H1 (cell line): ENCODE measurements around the gene MTIF3. TPM values are rescaled to one million over a fixed set of nuclear protein-coding genes. Genes with fewer than 3 reads are reported as not detected.

Experiments used
- CTCF ChIA-PET: fragments of 300-600 bp; sonication (Branson Sonifier 250); formaldehyde crosslinking; loops from one replicate; lab custom pipeline; 2021; ENCODE audit not compliant: partially characterized antibody; lab: Charles Lee
- POLR2A ChIA-PET: fragments of 300-600 bp; sonication (Branson Sonifier 250); formaldehyde crosslinking; loops from one replicate; lab custom pipeline; 2021; ENCODE audit warnings: inconsistent platforms; ENCODE audit not compliant: partially characterized antibody; lab: Charles Lee
- DNase-seq, 2 experiments: peaks; one replicate each; pipeline versions ENCODE4 v3.0.0 to v3.0.0-alpha.2; 2010 to 2022; ENCODE audit warnings: low spot score in 2 of 2, low read depth in 1 of 2, mixed read lengths in 1 of 2
- FAIRE-seq: peaks from 2 replicates; lab custom pipeline; 2011; peaks lifted over from hg19 to GRCh38; lab: Jason Lieb, UNC
- H2AFZ ChIP-seq: 2 replicates; pipeline ENCODE4 v1.8.1; 2012; ENCODE audit warnings: low read length, inconsistent platforms
- H2AK5ac ChIP-seq: 2 replicates; pipeline ENCODE4 v1.6.1; 2013; ENCODE audit warnings: low read depth, low read length
- H2BK120ac ChIP-seq: replicated peaks from 2 replicates; pipeline ENCODE3; 2013; ENCODE audit warnings: low read depth, low read length, inconsistent platforms
- H2BK12ac ChIP-seq: 2 replicates; pipeline ENCODE4 v1.6.1; 2013; ENCODE audit warnings: low read depth, low read length
- H2BK15ac ChIP-seq: 2 replicates; pipeline ENCODE4 v1.6.1; 2013; ENCODE audit warnings: low read length
- H2BK20ac ChIP-seq: 2 replicates; pipeline ENCODE4 v1.6.1; 2013; ENCODE audit warnings: low read length
- H2BK5ac ChIP-seq: 2 replicates; pipeline ENCODE4 v1.6.1; 2013; ENCODE audit warnings: low read depth, low read length
- H3K14ac ChIP-seq: 2 replicates; pipeline ENCODE4 v1.6.1; 2013; ENCODE audit warnings: inconsistent platforms; ENCODE audit not compliant: insufficient read length
- H3K18ac ChIP-seq: 2 replicates; pipeline ENCODE4 v1.6.1; 2013; ENCODE audit warnings: low read length; ENCODE audit errors: extremely low read depth
- H3K23ac ChIP-seq: 2 replicates; pipeline ENCODE4 v1.6.1; 2013; ENCODE audit warnings: inconsistent platforms; ENCODE audit not compliant: insufficient read length
- H3K23me2 ChIP-seq: 2 replicates; pipeline ENCODE4 v1.6.1; 2013; ENCODE audit warnings: low read depth, low read length
- H3K27ac ChIP-seq: 2 replicates; pipeline ENCODE4 v1.6.1; 2011; ENCODE audit warnings: low read depth, low read length, inconsistent platforms
- H3K27me3 ChIP-seq, 4 experiments: replicated peaks in 1 of 4; 1 replicate in 1 of 4; 2 replicates in 3 of 4; pipeline versions ENCODE4 v1.6.1 to v1.8.1; 2011 to 2013; ENCODE audit warnings: low read length in 3 of 4, mild to moderate bottlenecking in 3 of 4, inconsistent platforms in 2 of 4, mixed read lengths in 2 of 4, moderate library complexity in 1 of 4; ENCODE audit not compliant: control insufficient read depth in 3 of 4, insufficient read depth in 3 of 4; ENCODE audit errors: extremely low read depth in 1 of 4
- H3K36me3 ChIP-seq, 4 experiments: 2 replicates each; pipeline versions ENCODE4 v1.6.1 to v1.8.1; 2011 to 2013; ENCODE audit warnings: mild to moderate bottlenecking in 4 of 4, low read length in 3 of 4, moderate library complexity in 2 of 4, control low read depth in 1 of 4, inconsistent platforms in 1 of 4; ENCODE audit not compliant: insufficient read depth in 4 of 4, control insufficient read depth in 2 of 4
- H3K4ac ChIP-seq: replicated peaks from 2 replicates; pipeline ENCODE3; 2013; ENCODE audit warnings: low read length, low read depth, mixed read lengths, inconsistent platforms; ENCODE audit not compliant: insufficient read length
- H3K4me1 ChIP-seq, 4 experiments: replicated peaks in 1 of 4; 1 replicate in 1 of 4; 2 replicates in 3 of 4; pipeline versions ENCODE4 v1.6.1 to v1.8.1; 2011 to 2013; ENCODE audit warnings: low read length in 3 of 4, inconsistent platforms in 2 of 4, mixed read lengths in 1 of 4; ENCODE audit not compliant: insufficient read depth in 4 of 4, control insufficient read depth in 3 of 4
- H3K4me2 ChIP-seq, 2 experiments: 2 replicates each; pipeline versions ENCODE4 v1.6.1 to v1.8.1; 2011 to 2013; ENCODE audit warnings: low read depth in 2 of 2, low read length in 2 of 2, control low read depth in 1 of 2, inconsistent platforms in 1 of 2, mild to moderate bottlenecking in 1 of 2; ENCODE audit not compliant: insufficient read depth in 1 of 2
- H3K4me3 ChIP-seq, 4 experiments: fragments of 200-600, 300-600 bp in 1 of 4; sonication (generic), shearing (Covaris generic), sonication (Bioruptor Twin) in 1 of 4; 2 replicates each; pipeline versions ENCODE4 v1.5.1 to v1.8.1; 2011 to 2016; ENCODE audit warnings: low read length in 4 of 4, low read depth in 3 of 4, control low read depth in 2 of 4, inconsistent platforms in 2 of 4, mild to moderate bottlenecking in 2 of 4, mixed read lengths in 1 of 4, moderate library complexity in 1 of 4; ENCODE audit not compliant: insufficient read depth in 2 of 4; ENCODE audit errors: extremely low read depth in 1 of 4
- H3K56ac ChIP-seq: replicated peaks from 2 replicates; pipeline ENCODE3; 2013; ENCODE audit warnings: low read depth, mild to moderate bottlenecking, mixed read lengths, low read length, inconsistent platforms; ENCODE audit not compliant: insufficient read length
- H3K79me1 ChIP-seq: 2 replicates; pipeline ENCODE4 v1.6.1; 2013; ENCODE audit warnings: low read depth, low read length, control low read depth
- H3K79me2 ChIP-seq, 2 experiments: 2 replicates each; pipeline versions ENCODE4 v1.6.1 to v1.8.1; 2012 to 2013; ENCODE audit warnings: low read length in 2 of 2, mild to moderate bottlenecking in 2 of 2, inconsistent platforms in 1 of 2; ENCODE audit not compliant: insufficient read depth in 2 of 2, control insufficient read depth in 1 of 2
- H3K9ac ChIP-seq, 4 experiments: replicated peaks in 1 of 4; 1 replicate in 1 of 4; 2 replicates in 3 of 4; pipeline versions ENCODE4 v1.6.1 to v1.8.1; 2011 to 2013; ENCODE audit warnings: low read depth in 3 of 4, low read length in 3 of 4, control low read depth in 2 of 4, mild to moderate bottlenecking in 2 of 4, moderate library complexity in 2 of 4, inconsistent platforms in 1 of 4; ENCODE audit errors: extremely low read depth in 1 of 4
- H3K9me3 ChIP-seq, 2 experiments: 2 replicates each; pipeline versions ENCODE4 v1.6.1 to v1.8.1; 2012 to 2013; ENCODE audit warnings: mild to moderate bottlenecking in 2 of 2, moderate library complexity in 2 of 2, control low read depth in 1 of 2, inconsistent platforms in 1 of 2, low read depth in 1 of 2, low read length in 1 of 2, mixed read lengths in 1 of 2; ENCODE audit not compliant: insufficient read depth in 2 of 2
- H4K20me1 ChIP-seq, 2 experiments: replicated peaks in 1 of 2; 2 replicates each; pipeline versions ENCODE3 to v1.8.1; 2011 to 2013; ENCODE audit warnings: inconsistent platforms in 2 of 2, low read length in 2 of 2, mild to moderate bottlenecking in 1 of 2; ENCODE audit not compliant: insufficient read depth in 2 of 2, control insufficient read depth in 1 of 2
- H4K5ac ChIP-seq: 2 replicates; pipeline ENCODE4 v1.6.1; 2013; ENCODE audit warnings: low read length, low read depth, mixed read lengths, inconsistent platforms; ENCODE audit not compliant: insufficient read length
- H4K8ac ChIP-seq: 2 replicates; pipeline ENCODE4 v1.8.0; 2013; ENCODE audit warnings: mild to moderate bottlenecking, moderate library complexity, low read length, inconsistent platforms; ENCODE audit not compliant: insufficient read depth; ENCODE audit errors: extremely low read depth
- H4K91ac ChIP-seq: replicated peaks from 2 replicates; pipeline ENCODE3; 2013; ENCODE audit warnings: low read length, mixed read lengths, inconsistent platforms; ENCODE audit not compliant: insufficient read length
- ATF3 ChIP-seq: IDR thresholded peaks from 2 replicates; pipeline ENCODE4 v1.6.1; 2011; ENCODE audit warnings: low read depth, mild to moderate bottlenecking, low read length; ENCODE audit not compliant: insufficient read depth
- BRCA1 ChIP-seq: IDR thresholded peaks from 2 replicates; pipeline ENCODE4 v1.6.1; 2012; ENCODE audit warnings: low read depth, low read length, improper control_type of control experiment
- CREB1 ChIP-seq: IDR thresholded peaks from 2 replicates; pipeline ENCODE4 v1.6.1; 2012; ENCODE audit warnings: inconsistent platforms
- E2F6 ChIP-seq: IDR thresholded peaks from 2 replicates; pipeline ENCODE4 v1.6.1; 2012; ENCODE audit warnings: inconsistent platforms
- GTF2F1 ChIP-seq: IDR thresholded peaks from 2 replicates; pipeline ENCODE4 v1.6.1; 2012; ENCODE audit warnings: low read depth, low read length, improper control_type of control experiment, borderline replicate concordance
- MAX ChIP-seq: IDR thresholded peaks from 2 replicates; pipeline ENCODE4 v1.6.1; 2012; ENCODE audit warnings: inconsistent platforms
- RAD21 ChIP-seq, 2 experiments: IDR thresholded peaks in 1 of 2; conservative IDR thresholded peaks in 1 of 2; 2 replicates each; pipeline ENCODE4 v1.6.1; 2011; ENCODE audit warnings: low read depth in 2 of 2, low read length in 2 of 2, improper control_type of control experiment in 1 of 2, inconsistent platforms in 1 of 2, mild to moderate bottlenecking in 1 of 2, moderate library complexity in 1 of 2
- SIN3A ChIP-seq, 2 experiments: IDR thresholded peaks in 1 of 2; conservative IDR thresholded peaks in 1 of 2; 2 replicates each; pipeline ENCODE4 v1.6.1; 2011 to 2012; ENCODE audit warnings: low read length in 2 of 2, improper control_type of control experiment in 1 of 2, low read depth in 1 of 2, mild to moderate bottlenecking in 1 of 2
- SIRT6 ChIP-seq: IDR thresholded peaks from one replicate; pipeline ENCODE4 v1.7.1; 2012; ENCODE audit warnings: low read length, inconsistent platforms
- TAF1 ChIP-seq: IDR thresholded peaks from 2 replicates; pipeline ENCODE4 v1.6.1; 2011; ENCODE audit warnings: mild to moderate bottlenecking, low read depth, low read length
- YY1 ChIP-seq: IDR thresholded peaks from 2 replicates; pipeline ENCODE4 v1.6.1; 2011; ENCODE audit warnings: low read depth, mild to moderate bottlenecking, low read length
- WGBS, 2 experiments: shearing (Covaris generic) in 1 of 2; methylation state at CpG; one replicate each; pipeline versions ENCODE4 v1.1.6 to v1.1.7; 2013 to 2015; ENCODE audit warnings: low lambda C conversion rate in 2 of 2, mixed read lengths in 2 of 2, inconsistent platforms in 1 of 2, low coverage in 1 of 2, missing lambda C conversion rate in 1 of 2; ENCODE audit not compliant: insufficient replicate concordance in 2 of 2, insufficient coverage in 1 of 2, insufficient read length in 1 of 2; ENCODE audit errors: extremely low coverage in 1 of 2, missing lambda C conversion rate in 1 of 2; 5-methylcytosine and 5-hydroxymethylcytosine counted together
- polyA plus RNA-seq, 7 experiments: library from polyadenylated mRNA; depleted of rRNA in 3 of 7; stranded (reverse) in 5 of 7; unstranded in 2 of 7; fragments of >200 nt in 5 of 7; fragments of 200-250 nt in 2 of 7; gene quantifications; 1 replicate in 5 of 7; 2 replicates in 1 of 7; 4 replicates in 1 of 7; pipeline versions ENCODE4 v1.2.1 to v1.2.3, GENCODE V29; 2011 to 2013; ENCODE audit warnings: missing spikeins in 2 of 7, mixed read lengths in 2 of 7
- total RNA-seq: library from RNA; stranded (reverse); fragmentation: NEBNext Ultra II Directional; extraction: Animal tissue kit (Norgen Biotek cat#: 25700); gene quantifications from 2 replicates; pipeline ENCODE4 v1.2.1, GENCODE V29; 2021

MTIF3 gene
- total and polyA plus RNA-seq, 2 of the 8 experiments (the other 6 are each of a cell fraction or from before 2014, with no cell fraction given) = 29.4 to 36.4 TPM

GRCh38 chr13:27461940-27462584 lies 11.7 kb upstream of the MTIF3 start:
- Histone ChIP-seq H3K79me2 (no peaks in the 10 kb centered on the region), H4K5ac (no peak overlapping the region), H4K8ac (peak overlapping the region; percentile 3; the same call in 1 of the 2 replicates), H3K4me2 (no peak overlapping the region), H4K20me1 (no peaks in the 10 kb centered on the region), H3K4ac (no peak overlapping the region), H3K9ac (no peak overlapping the region), H2BK15ac (0 out of 2 replicates have a peak overlapping the region, but pooled peaks have one; percentile 83), H3K14ac (no peak overlapping the region), H3K9me3 (no peaks in the 10 kb centered on the region; a peak in 1 of 4 replicates), H2BK120ac (no peak overlapping the region), H3K27ac (no peak overlapping the region), H3K36me3 (no peaks in the 10 kb centered on the region), H3K18ac (no peak overlapping the region), H2BK5ac (no peak overlapping the region), H3K27me3 (no peaks in the 10 kb centered on the region; a peak in 1 of 7 replicates), H3K79me1 (no peaks in the 10 kb centered on the region), H3K56ac (no peak overlapping the region), H3K4me3 (no peak overlapping the region), H2BK12ac (no peak overlapping the region), H3K23me2 (no peaks in the 10 kb centered on the region), H3K4me1 (no peaks in the 10 kb centered on the region), H2AK5ac (no peak overlapping the region), H2BK20ac (no peak overlapping the region), H4K91ac (no peak overlapping the region), H3K23ac (no peak overlapping the region), H2AFZ (peak overlapping the region; percentile 65; the same call in 1 of the 2 replicates)
- 90% methylated on average over 12 of the region's 12 CpGs; no CpG with 5 or more reads in 1 of the 2 experiments for WGBS, 2 experiments
- DNase-seq (no peak), FAIRE-seq (no peak)
- POLR2A ChIA-PET = interaction anchor here (1.6 kb wide), 1 partner anchor 11 kb away, joined by 5 read pairs; no protein-coding TSS in a partner anchor
- CTCF ChIA-PET = interaction anchor here (0.6 to 1.6 kb wide), 5 partner anchors 15 to 364 kb away, joined by 3 read pairs; no protein-coding TSS in a partner anchor
- TF ChIP-seq BRCA1 (no peak), E2F6 (0 out of 2 replicates have a peak, but pooled peaks have one; percentile 14), YY1 (no peak), ATF3 (no peak), TAF1 (no peak), SIRT6 (no peak), GTF2F1 (no peak), MAX (peak; percentile 26; the same call in 1 of the 2 replicates), SIN3A (conservative IDR thresholded peaks at IDR 0.05 in 1 of 2, IDR thresholded peaks at IDR 0.05 in 1 of 2; ENCODE audit: low read depth in 1 of 2, low read length in 2 of 2) (no peak), RAD21 (IDR thresholded peaks at IDR 0.05 in 1 of 2, conservative IDR thresholded peaks at IDR 0.05 in 1 of 2; ENCODE audit: low read depth in 2 of 2, low read length in 2 of 2) (no peak), CREB1 (no peak)
